ENCODE results near the gene KCNK18. TPM values are rescaled to one million over a fixed set of nuclear protein-coding genes. Genes with fewer than 3 reads are reported as not detected.

KCNK18 gene
- total and polyA plus RNA-seq, 2 of the 8 experiments (the other 6 are each of a cell fraction or from before 2014, with no cell fraction given), result not detected

DNA sequence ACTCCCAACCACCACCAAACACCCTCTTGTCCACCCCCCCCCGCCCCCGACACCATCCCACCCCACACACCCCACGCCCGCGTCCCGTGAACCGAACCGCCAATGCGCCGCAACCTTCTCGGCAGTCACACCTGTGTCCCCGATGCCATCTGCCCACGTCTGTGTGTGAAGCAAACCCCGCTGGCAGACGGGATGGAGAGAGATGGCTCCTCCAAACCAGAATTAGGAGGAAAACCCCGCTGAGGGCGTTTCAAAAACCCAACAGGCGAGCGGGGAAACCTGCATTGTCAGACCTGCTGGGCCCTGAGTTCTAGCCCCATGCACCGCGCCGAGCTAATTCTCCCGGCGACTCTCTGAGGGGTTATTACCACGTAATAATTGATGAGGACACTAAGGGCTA is 28.6 kb upstream of the KCNK18 start:
- no peak overlapping the region for H2AK5ac ChIP-seq (ENCODE audit: low read depth, low read length)
- peaks cover 6% of the 10 kb centered on the region for H3K23me2 ChIP-seq (ENCODE audit: low read depth, low read length)
- 5% methylated on average over 16 of the region's 25 CpGs; no CpG with 5 or more reads in 1 of the 2 experiments for WGBS, 2 experiments (ENCODE audit: extremely low coverage in 1 of 2, insufficient coverage in 1 of 2, insufficient read length in 1 of 2, insufficient replicate concordance in 2 of 2, low coverage in 1 of 2, low lambda C conversion rate in 2 of 2, missing lambda C conversion rate in 1 of 2)
- no peak overlapping the region for H3K14ac ChIP-seq (ENCODE audit: insufficient read length)
- no peaks in the 10 kb centered on the region for H3K9me3 ChIP-seq (ENCODE audit: insufficient read depth in 2 of 2, low read depth in 1 of 2, low read length in 1 of 2)
- peaks cover 17 to 21% of the 10 kb centered on the region in 2 experiments for H4K20me1 ChIP-seq (replicated peaks in 1 of 2; ENCODE audit: control insufficient read depth in 1 of 2, insufficient read depth in 2 of 2, low read length in 2 of 2)
- H3K27ac ChIP-seq (ENCODE audit: low read depth, low read length), result no peak overlapping the region
- H3K36me3 ChIP-seq (ENCODE audit: control insufficient read depth in 2 of 4, insufficient read depth in 4 of 4, low read length in 3 of 4), result 0 out of 8 replicates have a peak, but pooled peaks cover 0 to 3% (median 0%) of the 10 kb centered on the region in 4 experiments
- DNase-seq (ENCODE audit: low read depth in 1 of 2, low spot score in 2 of 2) (peak in 1 of 2 experiments; percentile 66), FAIRE-seq (no peak)
- H2BK12ac ChIP-seq (ENCODE audit: low read depth, low read length), result no peak overlapping the region
- no peak overlapping the region for H3K56ac ChIP-seq (replicated peaks; ENCODE audit: insufficient read length, low read depth, low read length)
- H2BK20ac ChIP-seq (ENCODE audit: low read length), result no peak overlapping the region
- peaks cover 74 to 98% (median 92%) of the 10 kb centered on the region in 4 experiments for H3K27me3 ChIP-seq (replicated peaks in 1 of 4; ENCODE audit: control insufficient read depth in 3 of 4, extremely low read depth in 1 of 4, insufficient read depth in 3 of 4, low read length in 3 of 4)
- no peaks in the 10 kb centered on the region for H3K79me1 ChIP-seq (ENCODE audit: low read depth, low read length)
- H2BK15ac ChIP-seq (ENCODE audit: low read length), result no peak overlapping the region
- no peak overlapping the region for H3K18ac ChIP-seq (ENCODE audit: extremely low read depth, low read length)
- H3K79me2 ChIP-seq (ENCODE audit: control insufficient read depth in 1 of 2, insufficient read depth in 2 of 2, low read length in 2 of 2), result no peaks in the 10 kb centered on the region
- peaks cover 0 to 19% (median 7%) of the 10 kb centered on the region in 4 experiments; a peak in 6 of 7 replicates for H3K4me1 ChIP-seq (replicated peaks in 1 of 4; ENCODE audit: control insufficient read depth in 3 of 4, insufficient read depth in 4 of 4, low read length in 3 of 4)
- H2AFZ ChIP-seq (ENCODE audit: low read length), result no peak overlapping the region
- no peak overlapping the region for H2BK120ac ChIP-seq (replicated peaks; ENCODE audit: low read depth, low read length)
- no peak overlapping the region for H3K4ac ChIP-seq (replicated peaks; ENCODE audit: insufficient read length, low read depth, low read length)
- H4K8ac ChIP-seq (ENCODE audit: extremely low read depth, insufficient read depth, low read length), result no peak overlapping the region
- no peak overlapping the region for H4K5ac ChIP-seq (ENCODE audit: insufficient read length, low read depth, low read length)
- H3K4me3 ChIP-seq (ENCODE audit: extremely low read depth in 1 of 4, insufficient read depth in 2 of 4, low read depth in 3 of 4, low read length in 4 of 4), result peak overlapping the region; percentile 32 to 69 (median 42); a peak in 7 of 8 replicates
- peak overlapping the region; percentile 60 to 94 for H3K4me2 ChIP-seq (ENCODE audit: insufficient read depth in 1 of 2, low read depth in 2 of 2, low read length in 2 of 2)
- H3K23ac ChIP-seq (ENCODE audit: insufficient read length), result no peak overlapping the region
- POLR2A ChIA-PET (ENCODE audit: partially characterized antibody), result interaction anchor here (1.6 to 4.6 kb wide), 2 partner anchors 32 to 36 kb away, joined by 4 to 24 read pairs; partner anchors contain the start of gene VAX1
- H3K9ac ChIP-seq (replicated peaks in 1 of 4; ENCODE audit: extremely low read depth in 1 of 4, low read depth in 3 of 4, low read length in 3 of 4), result no peak overlapping the region
- CTCF ChIA-PET (ENCODE audit: partially characterized antibody), result interaction anchor here (1.0 to 15.5 kb wide), 23 partner anchors 10 to 486 kb away, joined by 3 to 531 read pairs (median 6); partner anchors contain the start of gene VAX1
- no peak overlapping the region for H4K91ac ChIP-seq (replicated peaks; ENCODE audit: insufficient read length, low read length)
- H2BK5ac ChIP-seq (ENCODE audit: low read depth, low read length), result no peak overlapping the region
- TF ChIP-seq POLR2A (IDR thresholded peaks at IDR 0.05; ENCODE audit: control extremely low read depth in 1 of 2, low read depth in 2 of 2, low read length in 2 of 2) (no peak), CBX8 (IDR thresholded peaks at IDR 0.05; ENCODE audit: borderline replicate concordance, low read depth, low read length) (no peak), KDM5A (IDR thresholded peaks at IDR 0.05; ENCODE audit: low read length) (no peak)

Data from H1 (cell line).